Measurements from ENCODE around the gene TMED4. TPM values are rescaled to one million over a fixed set of nuclear protein-coding genes. Genes with fewer than 3 reads are reported as not detected.
A peak's percentile ranks its signal among the peaks of the same experiment; 100 is the strongest.

The TMED4 gene
- total RNA-seq, 1 experiment from 2014 or later = 152 TPM

DNA sequence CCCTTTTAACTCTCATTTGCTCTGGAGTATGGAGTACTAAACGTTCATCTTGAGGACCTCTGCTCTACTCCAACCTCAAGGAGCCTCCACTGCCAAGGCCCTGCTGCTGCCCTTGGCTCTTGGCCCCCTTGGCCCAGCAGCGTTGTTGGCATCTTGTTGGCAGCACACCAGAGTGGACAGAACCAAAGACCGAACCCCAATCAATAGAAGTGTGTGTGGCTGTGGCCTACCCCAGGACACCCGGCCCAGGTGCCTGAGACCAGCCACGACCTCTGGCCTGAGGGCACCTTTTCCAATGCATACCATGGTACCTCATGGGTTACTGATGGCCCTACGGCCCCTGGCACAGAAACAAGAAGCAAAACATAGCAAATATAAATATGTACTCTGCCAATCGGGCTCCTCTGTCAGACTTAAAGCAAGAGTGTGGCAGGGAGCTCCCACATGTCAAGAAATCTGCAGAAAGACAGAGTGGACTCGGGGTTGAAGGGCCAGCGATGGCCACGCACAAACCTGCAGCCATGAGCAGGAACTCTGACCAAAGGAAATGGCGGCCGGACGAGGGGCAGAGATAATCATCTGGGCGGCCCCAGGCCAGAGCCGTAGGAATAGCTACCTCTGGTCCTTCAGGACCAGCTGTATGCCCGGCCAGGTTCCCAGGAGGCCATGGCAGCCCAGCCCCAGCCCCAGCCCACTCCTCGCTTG lies 43.8 kb downstream of the TMED4 start:
- no peak for DNase-seq
- Histone ChIP-seq H3K36me3 (no peaks in the 10 kb centered on the region), H3K9me3 (no peaks in the 10 kb centered on the region), H3K27me3 (no peaks in the 10 kb centered on the region), H3K4me3 (no peak overlapping the region)

- no peak overlapping the region for H3K4me3 ChIP-seq
- no peaks in the 10 kb centered on the region for H3K27me3 ChIP-seq
- H3K36me3 ChIP-seq = no peaks in the 10 kb centered on the region
- no peak for DNase-seq
- no peaks in the 10 kb centered on the region for H3K9me3 ChIP-seq
Observed at GRCh38 chr7:44537442-44537841, 44.6 kb downstream of the TMED4 start.

DNA sequence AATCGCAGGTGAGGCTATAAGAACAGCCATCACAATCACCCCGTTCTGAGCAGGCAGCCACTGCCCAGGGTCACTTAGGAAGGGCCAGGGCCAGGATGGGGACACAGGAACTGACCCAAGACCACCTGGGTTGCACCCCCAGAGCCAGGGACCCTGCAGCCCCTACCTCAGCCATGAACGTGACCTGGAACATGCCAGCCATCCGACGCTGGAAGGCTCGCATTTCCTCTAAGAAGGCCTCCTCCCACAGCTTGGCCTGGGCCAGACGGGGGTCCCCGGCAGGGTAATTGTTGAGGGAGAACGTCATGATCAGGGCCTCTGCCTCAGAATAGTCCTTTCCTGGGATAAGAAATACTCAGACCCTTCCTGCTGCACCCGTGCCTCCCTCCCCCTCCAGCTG lies 45.9 kb downstream of the TMED4 start:
- DNase-seq = no peak
- Histone ChIP-seq H3K4me3 (no peak overlapping the region), H3K36me3 (no peaks in the 10 kb centered on the region), H3K27me3 (no peaks in the 10 kb centered on the region), H3K9me3 (no peaks in the 10 kb centered on the region)

GRCh38 chr7:44535348-44536064 lies 46.5 kb downstream of the TMED4 start:
- no peaks in the 10 kb centered on the region for H3K9me3 ChIP-seq
- no peaks in the 10 kb centered on the region for H3K27me3 ChIP-seq
- H3K36me3 ChIP-seq = no peaks in the 10 kb centered on the region
- DNase-seq = no peak
- no peak overlapping the region for H3K4me3 ChIP-seq

DNA sequence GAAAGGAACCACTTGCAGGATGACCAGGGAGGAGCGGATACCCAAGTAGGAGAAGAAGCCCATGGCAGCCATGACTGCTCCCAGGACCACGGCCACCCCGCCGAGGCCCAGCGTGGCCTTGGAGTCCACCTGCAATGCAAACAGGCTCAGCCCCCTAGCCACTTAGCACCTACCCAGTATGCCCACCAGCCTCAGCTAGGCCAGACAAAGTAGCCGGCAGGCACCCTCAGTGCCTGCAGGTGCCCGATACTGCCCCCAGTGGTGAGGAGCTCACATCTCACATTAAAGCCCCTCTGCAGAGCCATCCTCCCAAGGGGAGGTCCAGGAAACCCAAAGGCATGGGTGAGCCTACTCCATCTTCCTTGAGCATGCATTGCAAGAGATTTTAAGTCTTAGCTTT lies 47.5 kb downstream of the TMED4 start:
- no peaks in the 10 kb centered on the region for H3K36me3 ChIP-seq
- H3K4me3 ChIP-seq = no peak overlapping the region
- no peaks in the 10 kb centered on the region for H3K9me3 ChIP-seq
- no peaks in the 10 kb centered on the region for H3K27me3 ChIP-seq
- DNase-seq = peak; percentile 43

GRCh38 chr7:44534087-44534486 lies 47.9 kb downstream of the TMED4 start:
- no peak overlapping the region for H3K4me3 ChIP-seq
- no peaks in the 10 kb centered on the region for H3K27me3 ChIP-seq
- no peak for DNase-seq
- no peaks in the 10 kb centered on the region for H3K9me3 ChIP-seq
- H3K36me3 ChIP-seq = no peaks in the 10 kb centered on the region

GRCh38 chr7:44533301-44534055 lies 48.6 kb downstream of the TMED4 start:
- Histone ChIP-seq H3K4me3 (no peak overlapping the region), H3K27me3 (no peaks in the 10 kb centered on the region), H3K9me3 (no peaks in the 10 kb centered on the region), H3K36me3 (no peaks in the 10 kb centered on the region)
- DNase-seq = peak; percentile 55

GRCh38 chr7:44531421-44532380 lies 50.3 kb downstream of the TMED4 start:
- Histone ChIP-seq H3K9me3 (no peaks in the 10 kb centered on the region), H3K4me3 (no peak overlapping the region), H3K27me3 (no peaks in the 10 kb centered on the region), H3K36me3 (no peaks in the 10 kb centered on the region)
- DNase-seq = no peak

- H3K36me3 ChIP-seq = no peaks in the 10 kb centered on the region
- no peak for DNase-seq
- no peaks in the 10 kb centered on the region for H3K9me3 ChIP-seq
- H3K27me3 ChIP-seq = no peaks in the 10 kb centered on the region
- H3K4me3 ChIP-seq = no peak overlapping the region
Observed at GRCh38 chr7:44530990-44531389, 51.0 kb downstream of the TMED4 start.

Other genes starting within 250 kb of the TMED4 start
- gene NUDCD3, start 91.6 kb downstream of the TMED4 start, total RNA-seq (2014; rRNA removed; shearing (Covaris generic); ENCODE audit: low replicate concordance) = 23.1 and 32.8 TPM in 2 replicates
- gene NPC1L1, start 40.9 kb downstream of the TMED4 start, total RNA-seq (2014; rRNA removed; shearing (Covaris generic); ENCODE audit: low replicate concordance) = 0.07 TPM in 1 of 2 replicates, not detected in the other
- 92.8 and 155 TPM in 2 replicates for gene DDX56, start 8.3 kb downstream of the TMED4 start, total RNA-seq (2014; rRNA removed; shearing (Covaris generic); ENCODE audit: low replicate concordance)
- gene OGDH, start 24.4 kb upstream of the TMED4 start, total RNA-seq (2014; rRNA removed; shearing (Covaris generic); ENCODE audit: low replicate concordance) = 31.6 and 54.0 TPM in 2 replicates
- gene ZMIZ2, start 166.6 kb upstream of the TMED4 start, total RNA-seq (2014; rRNA removed; shearing (Covaris generic); ENCODE audit: low replicate concordance) = 2.0 and 6.6 TPM in 2 replicates
- gene PPIA, start 214.4 kb upstream of the TMED4 start, total RNA-seq (2014; rRNA removed; shearing (Covaris generic); ENCODE audit: low replicate concordance) = 6,024 and 6,806 TPM in 2 replicates